Amniotic epithelial cell (primary cell): ENCODE results near the gene PKDCC.
"Not testable (repeated sequence)": the region's sequence is repeated elsewhere in the genome, so short reads cannot be mapped to it uniquely, and the experiment has no call there.

Source experiments
- DNase-seq: peaks from one replicate; pipeline ENCODE4 v3.0.0-alpha.2; 2010; ENCODE audit warnings: low read depth

Gene PKDCC

GRCh38 chr2:42065753-42066152 is 17.9 kb downstream of the PKDCC start:
- DNase-seq = not testable (repeated sequence)

- not testable (repeated sequence) for DNase-seq
Observed at GRCh38 chr2:42067001-42067400, 19.2 kb downstream of the PKDCC start.

GRCh38 chr2:42067521-42067920 is 19.7 kb downstream of the PKDCC start:
- DNase-seq = no peak

- DNase-seq = no peak
Observed at GRCh38 chr2:42068571-42069178, 20.9 kb downstream of the PKDCC start.

GRCh38 chr2:42069568-42069967 is 21.7 kb downstream of the PKDCC start:
- no peak for DNase-seq

- DNase-seq = no peak
Observed at GRCh38 chr2:42071791-42072190, 24.0 kb downstream of the PKDCC start.

- no peak for DNase-seq
Observed at GRCh38 chr2:42072349-42073118, 24.7 kb downstream of the PKDCC start.

GRCh38 chr2:42073739-42074503 is 26.1 kb downstream of the PKDCC start:
- no peak for DNase-seq

GRCh38 chr2:42074661-42075060 is 26.8 kb downstream of the PKDCC start:
- no peak for DNase-seq

- no peak for DNase-seq
Observed at GRCh38 chr2:42076357-42077225, 28.8 kb downstream of the PKDCC start.

- DNase-seq = no peak
Observed at GRCh38 chr2:42077343-42077742, 29.5 kb downstream of the PKDCC start.

- no peak for DNase-seq
Observed at GRCh38 chr2:42079737-42080287, 32.0 kb downstream of the PKDCC start.

GRCh38 chr2:42081151-42081550 is 33.3 kb downstream of the PKDCC start:
- DNase-seq = peak; percentile 62

GRCh38 chr2:42082016-42082415 is 34.2 kb downstream of the PKDCC start:
- no peak for DNase-seq

GRCh38 chr2:42084231-42084671 is 36.4 kb downstream of the PKDCC start:
- DNase-seq = peak; percentile 95

- DNase-seq = not testable (repeated sequence)
Observed at GRCh38 chr2:42085070-42085469, 37.2 kb downstream of the PKDCC start.

GRCh38 chr2:42085706-42086487 is 38.1 kb downstream of the PKDCC start:
- peak; percentile 42 for DNase-seq

- DNase-seq = peak; percentile 61
Observed at GRCh38 chr2:42086500-42086953, 38.7 kb downstream of the PKDCC start.

GRCh38 chr2:42087137-42087856 is 39.5 kb downstream of the PKDCC start:
- no peak for DNase-seq

- DNase-seq = no peak
Observed at GRCh38 chr2:42087857-42088195, 40.0 kb downstream of the PKDCC start.
